HG03175 (cell line): Measurements from ENCODE around the gene NEURL1.
"Not testable (repeated sequence)": the region's sequence is repeated elsewhere in the genome, so short reads cannot be mapped to it uniquely, and the experiment has no call there.

Source experiments
- ATAC-seq: cut with Tn5 transposase; IDR thresholded peaks from one replicate; pipeline ENCODE4 v1.9.1; 2021; ENCODE audit warnings: mild to moderate bottlenecking, moderate library complexity; ENCODE audit not compliant: unreplicated experiment

Gene NEURL1

GRCh38 chr10:103463499-103463898 is 30.0 kb upstream of the NEURL1 start:
- ATAC-seq = no peak

- no peak for ATAC-seq
Observed at GRCh38 chr10:103465411-103466179, 27.9 kb upstream of the NEURL1 start.

- ATAC-seq = no peak
Observed at GRCh38 chr10:103466734-103467133, 26.8 kb upstream of the NEURL1 start.

GRCh38 chr10:103467406-103467805 is 26.1 kb upstream of the NEURL1 start:
- ATAC-seq = peak; percentile 29

- ATAC-seq = no peak
Observed at GRCh38 chr10:103469201-103469600, 24.3 kb upstream of the NEURL1 start.

- peak; percentile 68 for ATAC-seq
Observed at GRCh38 chr10:103470761-103471653, 22.5 kb upstream of the NEURL1 start.

- peak; percentile 24 for ATAC-seq
Observed at GRCh38 chr10:103472005-103472404, 21.5 kb upstream of the NEURL1 start.

- no peak for ATAC-seq
Observed at GRCh38 chr10:103473261-103473671, 20.2 kb upstream of the NEURL1 start.

GRCh38 chr10:103474077-103474476 is 19.4 kb upstream of the NEURL1 start:
- ATAC-seq = no peak

- ATAC-seq = no peak
Observed at GRCh38 chr10:103475437-103475836, 18.1 kb upstream of the NEURL1 start.

GRCh38 chr10:103476046-103476768 is 17.3 kb upstream of the NEURL1 start:
- ATAC-seq = no peak

- no peak for ATAC-seq
Observed at GRCh38 chr10:103478671-103479070, 14.8 kb upstream of the NEURL1 start.

GRCh38 chr10:103479135-103479534 is 14.4 kb upstream of the NEURL1 start, which contains the start of gene CALHM3:
Gene CALHM3, minus strand, starts transcription at chr10:103479240. Its CDS starts 208 bp downstream, at chr10:103479032.
- ATAC-seq = no peak

GRCh38 chr10:103480521-103480920 is 13.0 kb upstream of the NEURL1 start:
- no peak for ATAC-seq

- peak; percentile 62 for ATAC-seq
Observed at GRCh38 chr10:103481974-103482531, 11.5 kb upstream of the NEURL1 start.

GRCh38 chr10:103486635-103487409 is 6.7 kb upstream of the NEURL1 start:
- not testable (repeated sequence) for ATAC-seq

GRCh38 chr10:103487410-103487708 is 6.1 kb upstream of the NEURL1 start:
- no peak for ATAC-seq

GRCh38 chr10:103490986-103491314 is 2.6 kb upstream of the NEURL1 start:
- peak; percentile 25 for ATAC-seq

GRCh38 chr10:103491729-103492364 is 1.7 kb upstream of the NEURL1 start:
- ATAC-seq = no peak
